ENCODE data around the gene KRTAP10-4.
"Not testable (repeated sequence)": the region's sequence is repeated elsewhere in the genome, so short reads cannot be mapped to it uniquely, and the experiment has no call there.

KRTAP10-4 gene

DNA sequence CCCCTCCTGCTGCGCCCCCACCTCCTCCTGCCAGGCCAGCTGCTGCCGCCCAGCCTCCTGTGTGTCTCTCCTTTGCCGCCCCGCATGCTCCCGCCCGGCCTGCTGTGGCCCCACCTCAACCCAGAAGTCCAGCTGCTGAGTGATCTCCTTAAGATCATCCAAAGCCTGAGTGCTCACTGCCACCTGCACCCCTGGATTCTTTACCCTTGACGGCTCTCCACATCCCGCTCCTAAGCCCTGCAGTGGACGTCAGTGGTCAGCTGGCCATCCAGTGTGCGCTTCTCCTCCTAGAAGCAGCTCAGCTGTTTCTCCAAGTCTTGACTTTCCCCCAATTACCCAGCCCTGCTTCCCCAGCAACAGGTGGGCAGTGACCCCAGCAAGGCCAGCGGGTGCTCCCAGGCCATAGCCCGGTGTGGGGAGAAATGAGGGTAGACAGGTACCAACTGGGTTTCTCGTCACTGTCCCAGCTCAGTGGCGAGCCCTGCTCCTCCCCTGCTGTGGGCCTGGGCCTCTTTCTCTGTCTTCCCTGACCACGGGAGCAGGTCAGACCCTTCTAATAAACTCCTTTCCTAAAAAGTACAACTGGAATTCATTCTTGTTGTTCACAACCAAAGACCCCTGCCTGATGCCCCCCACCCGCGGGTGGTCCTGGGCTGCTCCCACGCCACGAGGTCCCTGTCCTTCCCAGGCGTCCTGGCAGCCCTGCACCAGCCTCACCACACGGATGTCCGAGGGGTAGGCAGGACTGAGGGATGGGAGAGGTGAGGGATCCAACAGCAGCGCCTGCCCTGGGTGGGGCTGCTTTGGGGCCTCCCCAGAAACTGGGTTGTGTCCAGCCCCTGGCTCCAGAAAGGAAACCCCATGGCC is 28.3 kb downstream of the KRTAP10-4 start:
- no peak for DNase-seq

GRCh38 chr21:44602463-44602850 is 28.9 kb downstream of the KRTAP10-4 start:
- DNase-seq, result no peak

DNA sequence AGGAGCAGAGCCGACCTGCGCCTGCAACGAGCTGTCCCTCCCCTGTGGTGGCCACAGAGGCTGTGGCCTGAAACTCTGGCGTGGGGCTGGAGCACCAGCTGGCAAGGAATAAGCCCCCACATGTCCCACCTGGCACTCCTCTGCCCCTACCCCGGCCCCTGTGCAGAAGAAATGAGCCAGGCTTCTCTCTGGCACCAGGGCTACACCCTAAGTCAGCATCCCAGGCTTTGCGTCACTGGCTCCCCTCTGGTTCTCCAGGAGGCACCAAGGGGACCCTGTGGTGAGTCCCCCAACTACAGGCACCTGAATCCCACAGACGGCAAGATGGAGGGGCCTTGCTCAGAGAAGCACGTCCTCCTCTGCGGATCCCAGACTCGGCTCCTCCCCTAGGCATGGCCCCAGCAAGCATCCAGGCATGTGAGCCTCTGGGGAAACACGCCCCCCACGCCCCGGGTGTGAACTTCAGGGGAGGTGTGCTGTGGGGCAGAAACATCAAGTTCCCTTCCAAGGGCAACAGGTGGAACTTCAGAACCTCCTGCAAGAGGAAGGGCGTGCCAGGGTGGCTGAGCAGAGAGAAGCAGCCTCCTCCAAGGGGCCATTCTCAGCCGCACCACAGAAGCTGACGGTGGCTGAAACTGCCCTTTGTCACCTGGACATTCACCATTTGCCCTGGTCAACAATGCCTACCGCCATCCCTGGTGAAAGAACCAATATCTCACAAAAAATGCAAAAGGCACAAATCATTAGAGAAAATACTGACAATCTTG is 29.8 kb downstream of the KRTAP10-4 start:
- DNase-seq, result no peak

DNA sequence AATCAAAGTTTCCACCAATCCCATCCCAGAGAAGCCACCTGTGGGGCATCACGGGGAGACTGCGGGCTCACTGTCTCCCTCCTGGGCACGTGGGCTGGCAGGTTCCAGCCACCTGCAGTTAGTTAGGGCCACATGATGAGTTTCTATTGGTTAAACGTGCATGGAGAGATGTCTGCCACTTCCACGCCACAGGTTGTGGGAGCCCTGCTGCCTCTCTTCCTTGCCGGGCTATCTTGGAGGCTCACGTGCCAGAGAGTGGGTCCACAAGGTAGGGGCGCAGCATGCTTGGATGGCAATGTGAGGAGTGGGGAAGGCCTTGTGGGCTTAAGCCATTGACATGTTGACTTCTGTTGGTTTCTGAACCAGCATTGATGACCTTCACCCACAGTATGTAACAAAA is 30.4 kb downstream of the KRTAP10-4 start:
- no peak for DNase-seq

DNA sequence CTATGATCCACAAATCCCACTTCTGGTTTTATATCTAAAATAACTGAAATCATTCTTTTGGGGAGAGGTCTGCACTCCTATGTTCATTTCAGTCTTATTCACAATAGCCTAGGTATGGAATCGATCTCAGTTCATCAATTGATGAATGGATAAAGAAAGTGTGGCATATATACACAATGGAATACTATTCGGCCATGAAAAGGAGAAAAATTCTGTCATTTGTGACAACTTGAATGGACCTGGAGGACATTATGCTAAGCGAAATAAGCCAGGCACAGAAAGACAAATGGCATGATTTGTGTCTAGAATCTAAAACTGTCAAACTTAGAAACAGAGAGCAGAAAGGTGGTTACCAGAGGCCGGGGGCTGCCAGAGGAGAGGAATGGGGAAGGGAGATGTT is 33.0 kb downstream of the KRTAP10-4 start:
- DNase-seq, result no peak

- no peak for DNase-seq
These were observed 35.7 kb downstream of the KRTAP10-4 start for GRCh38 chr21:44609193-44609592.

- not testable (repeated sequence) for DNase-seq
These were observed 36.8 kb downstream of the KRTAP10-4 start for GRCh38 chr21:44610157-44610843.

GRCh38 chr21:44611551-44611950 is 38.0 kb downstream of the KRTAP10-4 start:
- no peak for DNase-seq

GRCh38 chr21:44612029-44612486 is 38.5 kb downstream of the KRTAP10-4 start, which contains the start of gene KRTAP10-8:
KRTAP10-8 (plus strand) TSS chr21:44612079; CDS start chr21:44612101, 22 bp downstream.
- no peak for DNase-seq

DNA sequence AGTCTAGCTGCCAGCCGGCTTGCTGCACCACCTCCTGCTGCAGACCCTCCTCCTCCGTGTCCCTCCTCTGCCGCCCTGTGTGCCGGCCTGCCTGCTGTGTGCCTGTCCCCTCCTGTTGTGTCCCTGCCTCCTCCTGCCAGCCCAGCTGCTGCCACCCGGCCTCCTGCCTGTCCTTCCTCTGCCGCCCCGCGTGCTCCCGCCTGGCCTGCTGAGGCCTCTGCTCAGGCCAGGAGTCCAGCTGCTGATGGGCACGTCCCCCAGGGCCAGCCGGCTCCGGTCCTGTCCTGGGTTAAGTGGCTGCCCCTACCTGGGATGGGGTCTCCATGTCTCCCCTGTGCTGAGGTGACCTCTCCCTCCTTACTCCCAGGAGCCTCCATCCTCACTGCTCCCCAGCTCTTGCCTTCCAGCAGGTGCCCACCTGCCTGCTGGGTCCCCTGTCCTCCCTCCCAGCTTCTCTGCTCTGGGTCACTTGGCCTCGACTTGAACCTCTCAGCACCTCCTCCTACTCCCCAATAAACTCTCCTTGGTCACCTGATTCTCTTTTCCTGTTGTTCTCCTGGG is 39.2 kb downstream of the KRTAP10-4 start:
- DNase-seq, result no peak

- DNase-seq, result no peak
These were observed 40.0 kb downstream of the KRTAP10-4 start for GRCh38 chr21:44613386-44614155.

GRCh38 chr21:44614161-44614631 is 40.7 kb downstream of the KRTAP10-4 start:
- DNase-seq, result no peak

- no peak for DNase-seq
These were observed 41.4 kb downstream of the KRTAP10-4 start for GRCh38 chr21:44614961-44615391.

DNA sequence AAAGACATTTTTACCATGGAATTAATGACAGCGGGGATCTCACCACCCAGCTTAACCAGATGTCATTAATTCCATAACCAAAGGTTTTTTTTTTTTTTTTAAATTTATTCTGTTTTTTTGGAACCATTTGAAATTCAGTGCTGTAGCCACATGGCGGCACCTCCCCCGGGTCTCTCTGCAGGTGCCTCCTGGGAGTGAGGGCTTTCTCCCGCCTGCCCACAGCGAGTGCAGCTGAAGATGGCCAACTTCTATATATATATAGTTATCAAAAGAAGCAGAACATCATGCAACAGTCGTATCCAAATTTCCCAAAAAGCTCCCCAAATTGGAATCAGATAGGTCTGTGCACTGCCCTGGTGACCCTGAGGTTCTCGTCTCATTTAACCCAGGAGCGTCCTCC is 41.9 kb downstream of the KRTAP10-4 start:
- no peak for DNase-seq

DNA sequence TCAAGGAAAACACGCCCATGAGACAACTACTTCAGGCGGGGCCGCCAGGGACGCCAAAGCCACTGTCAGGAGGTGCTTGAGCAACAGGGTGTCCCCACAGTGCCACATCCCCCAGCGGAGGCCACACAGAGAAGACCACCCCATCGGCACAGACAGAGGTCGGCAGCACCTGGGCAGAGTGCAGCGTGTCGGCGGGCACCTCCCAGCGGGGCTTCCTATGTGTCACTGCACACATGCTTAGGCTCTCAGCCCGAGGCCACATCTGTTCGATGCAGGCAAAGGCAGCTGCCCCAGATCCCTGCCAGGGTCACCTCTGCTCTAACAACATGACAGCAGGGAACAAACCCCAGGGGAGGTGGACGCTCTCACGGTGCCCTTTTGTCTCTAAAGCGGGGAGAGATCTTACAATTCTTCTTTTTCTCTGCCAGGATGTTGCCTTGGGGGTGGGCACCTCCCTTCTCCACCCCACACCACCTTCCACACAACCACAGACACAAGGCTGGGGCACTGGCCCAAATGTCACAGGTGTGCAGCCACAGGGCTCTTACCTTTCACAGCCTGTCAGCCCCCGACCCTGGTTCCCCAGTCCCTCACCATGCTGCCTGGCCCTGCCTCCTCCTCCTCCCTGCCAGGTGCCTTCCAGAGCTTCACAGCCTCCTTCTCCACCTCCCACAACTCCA is 42.5 kb downstream of the KRTAP10-4 start:
- DNase-seq, result no peak

DNA sequence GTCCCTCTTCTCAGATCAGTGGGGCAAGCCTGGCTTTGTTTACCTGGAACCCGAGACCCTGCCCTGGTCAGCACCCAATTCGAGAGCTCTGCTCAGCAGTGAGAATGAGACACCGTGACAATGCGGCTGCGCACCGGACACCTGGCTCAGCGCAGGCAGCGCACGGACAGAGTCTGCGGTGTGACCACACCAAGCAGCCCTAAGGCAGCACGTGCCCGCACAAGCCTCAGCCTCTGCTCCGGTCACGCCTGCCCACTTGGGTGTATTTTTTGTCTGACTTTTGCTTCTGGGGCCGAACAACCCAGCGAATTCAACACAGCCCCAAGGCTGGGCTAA is 43.0 kb downstream of the KRTAP10-4 start:
- no peak for DNase-seq

DNA sequence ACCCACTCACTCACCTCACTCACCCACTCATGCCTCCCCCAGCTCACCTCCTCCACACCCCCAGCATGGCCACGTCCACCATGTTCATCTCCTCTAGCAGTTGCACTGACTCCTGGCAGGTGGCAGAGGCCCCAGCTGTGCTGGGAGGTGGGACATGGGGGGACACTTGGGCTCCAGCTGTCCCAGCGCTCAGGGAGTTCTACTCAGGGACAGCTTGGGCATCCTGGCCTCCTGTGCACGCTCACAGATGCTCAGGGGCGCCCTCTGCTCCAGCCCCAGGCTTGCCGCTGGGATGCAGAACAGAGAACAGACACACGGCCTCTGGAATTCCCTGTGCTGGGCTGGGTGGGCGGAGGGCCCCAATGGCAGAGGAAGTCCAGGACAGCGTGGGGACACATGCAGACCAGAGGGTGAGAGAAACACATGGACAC is 43.6 kb downstream of the KRTAP10-4 start:
- DNase-seq, result no peak

DNA sequence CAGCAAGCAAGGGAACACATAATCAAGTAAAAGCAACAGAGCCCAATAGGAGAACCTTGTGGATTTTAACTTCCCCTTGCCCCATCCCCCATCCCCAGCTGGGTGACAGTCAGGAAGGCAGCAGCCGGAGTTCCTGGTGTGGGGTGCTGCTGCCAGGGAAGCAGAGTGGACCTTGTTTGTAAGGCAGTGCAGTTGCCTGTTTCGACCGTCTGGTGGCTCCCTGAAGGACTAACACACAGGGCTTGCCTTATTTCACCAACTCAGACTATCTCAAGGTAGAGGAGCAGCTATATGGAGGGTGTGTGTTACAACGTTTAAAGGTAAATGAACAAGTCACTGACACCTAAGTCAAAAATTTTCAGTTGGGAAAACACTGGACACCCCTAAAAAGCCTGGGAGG is 45.0 kb downstream of the KRTAP10-4 start:
- no peak for DNase-seq

DNA sequence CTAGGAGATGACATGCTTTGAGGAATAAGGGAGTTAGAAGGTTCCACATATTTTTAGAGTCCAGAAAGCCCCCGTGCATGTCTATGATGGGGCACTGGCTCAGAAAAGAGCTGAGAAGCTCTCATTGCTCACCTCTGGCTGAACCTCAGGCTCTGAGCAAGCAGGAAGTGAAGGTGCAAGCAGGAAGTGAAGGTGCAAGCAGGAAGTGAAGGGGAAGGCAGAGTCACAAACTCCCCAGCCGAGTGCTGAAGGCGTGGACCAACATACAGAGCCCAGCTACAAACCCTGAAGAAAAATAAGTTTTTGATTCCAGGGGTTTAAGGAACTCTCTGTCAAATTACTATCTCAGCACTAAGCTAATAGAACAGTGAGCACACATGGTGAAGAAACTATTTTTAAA is 45.4 kb downstream of the KRTAP10-4 start:
- DNase-seq, result peak; percentile 34 to 68

DNA sequence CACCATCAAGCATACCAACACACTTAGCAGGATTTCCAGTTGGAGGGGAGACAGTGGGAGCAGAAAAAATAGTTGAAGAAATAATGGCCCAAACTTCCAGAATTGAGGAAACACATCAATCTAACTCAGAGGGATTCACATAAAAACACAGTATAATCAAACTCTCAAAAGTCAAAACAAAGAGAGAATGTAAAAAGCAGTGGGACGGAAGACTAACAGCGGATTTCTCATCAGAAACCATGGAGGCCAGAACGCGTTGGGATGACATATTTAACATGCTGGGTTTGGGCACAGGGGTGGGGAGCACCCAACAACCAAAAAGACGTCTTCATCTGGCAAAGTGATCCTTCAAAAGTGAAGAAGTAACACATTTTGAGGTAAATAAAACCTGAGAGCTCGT is 46.4 kb downstream of the KRTAP10-4 start:
- no peak for DNase-seq

DNA sequence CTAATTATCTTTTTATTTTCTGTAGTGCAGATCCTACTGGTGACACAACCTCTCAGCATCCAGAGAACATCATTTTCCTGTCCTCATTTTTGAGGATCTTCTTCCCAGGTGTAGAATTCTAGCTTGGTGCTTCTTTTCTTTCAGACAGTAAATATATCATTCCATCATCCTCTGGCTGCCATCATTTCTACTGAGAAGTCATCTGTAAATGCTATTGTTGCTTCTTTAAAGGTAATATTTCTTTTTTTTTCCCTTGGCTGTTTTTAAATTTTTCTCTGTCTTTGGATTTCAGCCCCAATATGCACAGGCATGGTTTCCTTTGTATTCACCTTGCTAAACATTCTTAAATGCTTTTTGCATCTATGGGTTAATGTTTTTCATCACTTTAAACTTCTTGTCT is 50.0 kb downstream of the KRTAP10-4 start:
- DNase-seq, result no peak

Data from stimulated activated CD4-positive, alpha-beta T cell treated with anti-CD3 and anti-CD28 coated beads, Interleukin-4, amount 100 ng/mL, for 4 hours (primary cell).